Middle frontal gyrus (tissue), 1 donor: ENCODE results near the gene KCNS1.

Experiments
- DNase-seq: peaks from one replicate; pipeline ENCODE4 v3.0.0-alpha.2; 2015; ENCODE audit warnings: low spot score; ENCODE audit errors: extremely low spot score

KCNS1 gene

DNA sequence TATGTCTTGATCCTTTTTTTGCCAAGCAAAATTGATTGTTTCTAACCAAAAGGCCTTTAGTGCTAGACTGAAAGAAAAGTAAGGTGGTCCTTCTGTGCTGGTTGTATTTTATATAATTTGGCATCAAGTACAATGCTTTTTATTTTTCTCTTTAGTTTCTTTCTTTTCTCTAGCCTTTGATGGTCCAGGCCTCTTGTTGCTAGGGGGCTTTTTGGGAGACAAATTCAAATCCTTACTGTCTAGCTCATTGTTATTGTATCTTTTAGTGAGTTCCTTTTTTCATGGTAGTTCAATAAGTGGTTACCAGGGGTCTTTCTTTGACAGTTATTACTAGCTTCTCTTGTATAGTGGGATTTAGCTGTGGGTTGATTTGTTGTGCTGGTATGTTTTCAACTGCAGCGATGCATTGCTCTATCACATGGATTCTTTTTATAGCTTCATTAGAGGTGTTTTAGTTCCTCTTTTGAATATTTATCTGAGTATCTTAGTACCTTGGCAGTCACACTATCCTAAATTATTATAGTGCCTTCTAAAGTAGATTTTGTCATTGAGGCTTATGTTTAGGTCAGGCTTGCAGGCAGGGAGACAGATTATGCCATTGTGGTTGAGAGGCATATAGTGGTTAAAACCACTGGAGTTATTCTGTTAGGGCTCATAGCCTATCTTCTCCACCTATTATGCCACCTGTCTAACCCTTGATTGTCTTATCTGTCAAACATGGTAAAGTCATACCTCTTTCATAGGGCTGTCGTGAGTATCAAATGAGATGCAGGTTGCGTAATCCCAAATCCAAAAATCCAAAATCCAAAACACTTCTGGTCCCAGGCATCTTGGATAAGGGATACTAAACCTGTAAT lies 49.5 kb downstream of the KCNS1 start:
- no peak for DNase-seq

DNA sequence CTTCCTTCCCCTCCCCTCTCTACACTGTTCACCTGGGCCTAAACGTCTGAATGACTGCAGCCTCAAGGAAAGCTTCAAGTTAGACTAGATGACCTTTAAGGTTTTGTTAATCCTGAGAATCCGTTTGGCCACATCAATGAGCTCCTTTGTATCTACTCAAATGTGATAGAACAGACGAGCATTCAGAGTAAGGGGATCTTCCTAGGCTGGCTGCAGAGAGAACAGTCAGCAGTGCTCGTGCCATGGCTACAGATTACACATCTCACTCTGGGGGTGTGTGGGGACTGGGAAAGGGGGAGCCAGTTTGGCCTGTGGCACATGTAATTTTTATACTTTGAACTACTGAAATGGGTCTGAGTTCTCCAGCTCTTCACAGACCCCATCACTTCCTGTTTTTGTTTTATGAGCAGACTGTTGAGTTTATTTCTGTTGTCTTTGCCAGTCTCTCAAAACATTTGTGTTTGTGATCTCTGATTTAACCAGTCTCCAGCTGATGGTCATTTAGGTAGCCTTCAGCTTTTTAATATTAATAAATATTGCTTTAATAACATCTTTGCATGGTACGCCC lies 50.9 kb downstream of the KCNS1 start:
- DNase-seq = no peak

DNA sequence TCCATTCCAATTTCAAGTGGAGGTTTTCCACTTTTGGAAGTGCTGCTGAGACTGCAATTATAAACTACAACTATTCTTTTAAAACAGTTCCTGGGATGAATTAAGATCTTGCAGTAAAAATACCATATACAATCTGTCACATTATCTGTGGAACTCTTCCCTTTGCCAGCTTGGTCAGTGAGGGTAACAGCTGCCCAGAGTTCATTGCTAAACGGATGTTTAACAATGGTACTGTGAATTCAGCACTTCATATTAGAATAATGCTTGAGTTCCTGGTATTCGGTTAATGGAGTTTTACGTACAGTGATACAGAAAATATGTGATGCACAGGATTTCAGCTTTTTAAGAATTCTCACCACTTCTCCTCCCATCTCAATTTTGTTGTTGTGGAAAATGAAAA lies 51.5 kb downstream of the KCNS1 start:
- DNase-seq = no peak

DNA sequence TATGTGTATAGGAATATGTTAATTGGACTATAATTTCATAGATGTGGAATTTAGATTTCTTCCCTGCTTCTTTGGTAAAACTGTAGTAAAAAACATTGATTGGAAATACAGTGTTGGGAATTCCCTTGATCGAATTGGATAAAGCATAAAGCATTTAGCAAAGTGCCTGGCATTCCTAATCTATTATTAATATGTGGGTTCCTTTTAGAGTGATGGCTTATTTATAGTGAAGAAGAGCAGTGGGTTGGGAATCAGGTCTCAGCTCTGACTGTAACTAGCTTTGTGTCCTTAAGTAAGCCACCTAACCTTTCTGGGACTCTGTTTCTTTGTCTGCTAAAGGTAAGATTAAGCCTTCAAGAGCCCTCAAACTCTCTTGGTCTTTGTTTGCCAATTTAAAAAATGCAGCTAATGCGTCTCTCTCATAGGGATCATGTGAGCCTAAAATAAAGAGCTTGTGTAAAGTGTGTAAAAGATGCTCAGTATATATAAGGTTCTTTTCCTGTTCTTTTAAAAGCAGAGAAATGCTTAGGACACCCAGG lies 53.3 kb downstream of the KCNS1 start:
- DNase-seq = no peak

DNA sequence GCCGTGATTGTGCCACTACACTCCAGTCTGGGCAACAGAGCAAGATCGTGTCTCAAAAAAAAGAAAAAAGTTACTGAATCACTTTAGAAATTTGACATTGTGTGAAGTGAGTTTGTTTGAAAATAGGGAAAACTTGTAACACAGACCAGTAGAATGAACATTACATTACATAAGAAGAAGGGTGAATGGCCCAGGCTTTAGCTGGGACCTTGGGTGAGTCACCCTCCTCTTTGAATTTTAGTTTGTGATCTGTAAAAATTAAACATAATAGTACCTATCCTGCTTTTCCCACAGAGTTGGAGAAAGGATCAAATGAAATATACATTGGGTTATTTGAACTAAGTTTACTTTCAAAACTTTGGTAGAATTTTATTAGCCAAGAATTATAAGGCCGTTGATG lies 56.3 kb downstream of the KCNS1 start:
- DNase-seq = no peak

DNA sequence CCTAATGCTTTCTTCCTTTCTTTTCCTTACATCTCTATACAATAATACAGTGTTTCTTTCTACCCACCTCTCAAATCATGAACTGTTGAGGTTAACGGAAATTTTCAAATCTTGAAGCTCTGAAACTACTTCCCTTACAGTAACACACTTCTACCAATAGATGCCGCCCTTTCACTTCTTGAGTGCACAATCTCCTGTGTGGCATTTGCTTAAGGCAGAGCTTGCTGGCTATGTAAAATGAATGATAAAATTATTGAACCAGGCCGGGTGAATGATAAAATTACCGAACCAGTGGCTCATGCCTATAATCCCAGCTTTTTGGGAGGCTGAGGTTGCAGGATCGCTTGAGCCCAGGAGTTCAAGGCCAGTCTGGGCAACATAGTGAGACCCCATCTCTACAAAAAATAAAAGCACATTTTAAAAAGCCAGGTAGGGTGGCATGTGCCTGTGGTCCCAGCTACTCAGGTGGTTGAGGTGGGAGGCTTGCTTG lies 56.8 kb downstream of the KCNS1 start:
- DNase-seq = peak; percentile 73

DNA sequence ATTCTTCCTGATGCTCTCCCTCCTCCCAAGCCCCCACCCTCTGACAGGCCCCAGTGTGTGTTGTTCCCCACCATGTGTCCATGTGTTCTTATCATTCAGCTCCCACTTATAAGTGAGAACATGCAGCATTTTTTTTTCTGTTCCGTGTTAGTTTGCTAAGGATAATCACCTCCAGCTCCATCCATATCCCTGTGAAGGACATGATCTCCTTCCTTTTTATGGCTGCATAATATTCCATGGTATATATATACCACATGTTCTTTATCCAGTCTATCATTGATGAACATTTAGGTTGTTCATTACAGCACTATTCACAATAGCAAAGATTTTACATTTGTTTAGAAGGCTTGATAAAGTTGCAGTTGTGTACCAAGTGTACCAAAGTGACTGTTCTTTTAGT lies 57.9 kb downstream of the KCNS1 start:
- DNase-seq = no peak
